ENCODE measurements around the gene DCAF11. TPM values are rescaled to one million over a fixed set of nuclear protein-coding genes. Genes with fewer than 3 reads are reported as not detected.

The DCAF11 gene
- total and polyA plus RNA-seq, 2 of the 13 experiments (the other 11 are each of a cell fraction or from before 2014, with no cell fraction given): 150 to 257 TPM

DNA sequence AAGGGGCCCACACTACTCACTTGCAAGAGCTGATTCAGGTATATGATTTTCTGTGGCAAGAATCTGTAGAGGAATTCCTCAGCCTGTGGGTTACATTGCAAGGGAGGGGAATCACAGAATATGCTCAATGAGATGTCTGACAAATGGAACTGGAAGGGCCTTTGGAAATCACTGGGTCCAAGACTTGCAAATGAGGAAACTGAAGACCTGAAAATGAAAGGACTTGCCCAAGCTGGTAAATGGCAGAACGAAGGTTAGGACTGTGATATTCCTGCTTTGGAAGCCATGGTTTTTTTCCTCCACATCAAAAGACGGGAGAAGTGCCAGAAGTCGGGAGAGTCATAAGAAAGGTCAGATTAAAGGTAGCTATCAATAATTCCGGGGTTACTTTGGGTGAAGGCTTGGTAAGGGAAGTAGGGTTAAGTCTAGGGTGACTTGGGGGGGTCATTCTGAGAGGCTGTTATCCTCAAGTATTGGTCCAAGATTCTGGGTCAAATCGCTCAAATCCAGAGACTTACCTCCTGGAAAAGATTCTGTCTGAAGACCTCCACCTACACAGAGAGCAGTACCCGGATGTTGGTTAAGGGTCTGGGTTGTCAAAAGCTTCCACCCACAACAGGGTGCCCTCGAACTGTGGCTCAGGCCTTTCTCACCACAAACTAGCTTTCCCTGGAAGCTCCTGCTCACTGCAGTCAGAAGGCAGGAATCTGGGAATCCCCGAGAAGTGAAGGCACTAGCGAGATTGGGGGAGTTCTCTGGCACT lies 31.3 kb downstream of the DCAF11 start (continued):
- TF ChIP-seq CBX1 (IDR thresholded peaks at IDR 0.05; ENCODE audit: low read depth) (no peak), ZNF234 (CRISPR knock-in tag; conservative IDR thresholded peaks at IDR 0.05) (no peak), AGO2 (optimal IDR thresholded peaks at IDR 0.05; ENCODE audit: low read depth, low read length) (no peak), ZNF652 (CRISPR knock-in tag; IDR thresholded peaks at IDR 0.05; ENCODE audit: borderline replicate concordance, low read depth) (no peak; the same call in 1 of the 2 replicates), FOSL2 (CRISPR knock-in tag; IDR thresholded peaks at IDR 0.05) (no peak), ZNF432 (CRISPR knock-in tag; IDR thresholded peaks at IDR 0.05; ENCODE audit: borderline replicate concordance) (no peak), ZNF33B (CRISPR knock-in tag; IDR thresholded peaks at IDR 0.05) (0 out of 2 replicates have a peak, but pooled peaks have one; percentile 48), ZNF782 (CRISPR knock-in tag; IDR thresholded peaks at IDR 0.05; ENCODE audit: borderline replicate concordance) (no peak), ZSCAN20 (CRISPR knock-in tag; IDR thresholded peaks at IDR 0.05; ENCODE audit: borderline replicate concordance) (no peak), SMARCE1 (IDR thresholded peaks at IDR 0.05; ENCODE audit: borderline replicate concordance) (no peak), XRCC5 (optimal IDR thresholded peaks at IDR 0.05; ENCODE audit: low read length) (no peak), ZMYM4 (CRISPR knock-in tag; IDR thresholded peaks at IDR 0.05) (no peak), NBN (conservative IDR thresholded peaks at IDR 0.05) (no peak), ZNF343 (CRISPR knock-in tag; IDR thresholded peaks at IDR 0.05) (no peak), PAX8 (CRISPR knock-in tag; IDR thresholded peaks at IDR 0.05; ENCODE audit: borderline replicate concordance) (no peak), NFE2L1 (CRISPR knock-in tag; IDR thresholded peaks at IDR 0.05; ENCODE audit: borderline replicate concordance) (peak; percentile 57; the same call in 1 of the 2 replicates), WIZ (CRISPR knock-in tag; IDR thresholded peaks at IDR 0.05) (no peak), ZNF577 (CRISPR knock-in tag; IDR thresholded peaks at IDR 0.05; ENCODE audit: borderline replicate concordance, low read depth) (no peak)
- TF ChIP-seq, protein P1, sequence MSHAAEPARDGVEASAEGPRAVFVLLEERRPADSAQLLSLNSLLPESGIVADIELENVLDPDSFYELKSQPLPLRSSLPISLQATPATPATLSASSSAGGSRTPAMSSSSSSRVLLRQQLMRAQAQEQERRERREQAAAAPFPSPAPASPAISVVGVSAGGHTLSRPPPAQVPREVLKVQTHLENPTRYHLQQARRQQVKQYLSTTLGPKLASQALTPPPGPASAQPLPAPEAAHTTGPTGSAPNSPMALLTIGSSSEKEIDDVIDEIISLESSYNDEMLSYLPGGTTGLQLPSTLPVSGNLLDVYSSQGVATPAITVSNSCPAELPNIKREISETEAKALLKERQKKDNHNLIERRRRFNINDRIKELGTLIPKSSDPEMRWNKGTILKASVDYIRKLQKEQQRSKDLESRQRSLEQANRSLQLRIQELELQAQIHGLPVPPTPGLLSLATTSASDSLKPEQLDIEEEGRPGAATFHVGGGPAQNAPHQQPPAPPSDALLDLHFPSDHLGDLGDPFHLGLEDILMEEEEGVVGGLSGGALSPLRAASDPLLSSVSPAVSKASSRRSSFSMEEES (CRISPR knock-in tag; IDR thresholded peaks at IDR 0.05): peak; percentile 26; the same call in 1 of the 2 replicates
- TF ChIP-seq, protein P2, sequence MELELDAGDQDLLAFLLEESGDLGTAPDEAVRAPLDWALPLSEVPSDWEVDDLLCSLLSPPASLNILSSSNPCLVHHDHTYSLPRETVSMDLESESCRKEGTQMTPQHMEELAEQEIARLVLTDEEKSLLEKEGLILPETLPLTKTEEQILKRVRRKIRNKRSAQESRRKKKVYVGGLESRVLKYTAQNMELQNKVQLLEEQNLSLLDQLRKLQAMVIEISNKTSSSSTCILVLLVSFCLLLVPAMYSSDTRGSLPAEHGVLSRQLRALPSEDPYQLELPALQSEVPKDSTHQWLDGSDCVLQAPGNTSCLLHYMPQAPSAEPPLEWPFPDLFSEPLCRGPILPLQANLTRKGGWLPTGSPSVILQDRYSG (CRISPR knock-in tag; IDR thresholded peaks at IDR 0.05): no peak
- TF ChIP-seq, protein P3, sequence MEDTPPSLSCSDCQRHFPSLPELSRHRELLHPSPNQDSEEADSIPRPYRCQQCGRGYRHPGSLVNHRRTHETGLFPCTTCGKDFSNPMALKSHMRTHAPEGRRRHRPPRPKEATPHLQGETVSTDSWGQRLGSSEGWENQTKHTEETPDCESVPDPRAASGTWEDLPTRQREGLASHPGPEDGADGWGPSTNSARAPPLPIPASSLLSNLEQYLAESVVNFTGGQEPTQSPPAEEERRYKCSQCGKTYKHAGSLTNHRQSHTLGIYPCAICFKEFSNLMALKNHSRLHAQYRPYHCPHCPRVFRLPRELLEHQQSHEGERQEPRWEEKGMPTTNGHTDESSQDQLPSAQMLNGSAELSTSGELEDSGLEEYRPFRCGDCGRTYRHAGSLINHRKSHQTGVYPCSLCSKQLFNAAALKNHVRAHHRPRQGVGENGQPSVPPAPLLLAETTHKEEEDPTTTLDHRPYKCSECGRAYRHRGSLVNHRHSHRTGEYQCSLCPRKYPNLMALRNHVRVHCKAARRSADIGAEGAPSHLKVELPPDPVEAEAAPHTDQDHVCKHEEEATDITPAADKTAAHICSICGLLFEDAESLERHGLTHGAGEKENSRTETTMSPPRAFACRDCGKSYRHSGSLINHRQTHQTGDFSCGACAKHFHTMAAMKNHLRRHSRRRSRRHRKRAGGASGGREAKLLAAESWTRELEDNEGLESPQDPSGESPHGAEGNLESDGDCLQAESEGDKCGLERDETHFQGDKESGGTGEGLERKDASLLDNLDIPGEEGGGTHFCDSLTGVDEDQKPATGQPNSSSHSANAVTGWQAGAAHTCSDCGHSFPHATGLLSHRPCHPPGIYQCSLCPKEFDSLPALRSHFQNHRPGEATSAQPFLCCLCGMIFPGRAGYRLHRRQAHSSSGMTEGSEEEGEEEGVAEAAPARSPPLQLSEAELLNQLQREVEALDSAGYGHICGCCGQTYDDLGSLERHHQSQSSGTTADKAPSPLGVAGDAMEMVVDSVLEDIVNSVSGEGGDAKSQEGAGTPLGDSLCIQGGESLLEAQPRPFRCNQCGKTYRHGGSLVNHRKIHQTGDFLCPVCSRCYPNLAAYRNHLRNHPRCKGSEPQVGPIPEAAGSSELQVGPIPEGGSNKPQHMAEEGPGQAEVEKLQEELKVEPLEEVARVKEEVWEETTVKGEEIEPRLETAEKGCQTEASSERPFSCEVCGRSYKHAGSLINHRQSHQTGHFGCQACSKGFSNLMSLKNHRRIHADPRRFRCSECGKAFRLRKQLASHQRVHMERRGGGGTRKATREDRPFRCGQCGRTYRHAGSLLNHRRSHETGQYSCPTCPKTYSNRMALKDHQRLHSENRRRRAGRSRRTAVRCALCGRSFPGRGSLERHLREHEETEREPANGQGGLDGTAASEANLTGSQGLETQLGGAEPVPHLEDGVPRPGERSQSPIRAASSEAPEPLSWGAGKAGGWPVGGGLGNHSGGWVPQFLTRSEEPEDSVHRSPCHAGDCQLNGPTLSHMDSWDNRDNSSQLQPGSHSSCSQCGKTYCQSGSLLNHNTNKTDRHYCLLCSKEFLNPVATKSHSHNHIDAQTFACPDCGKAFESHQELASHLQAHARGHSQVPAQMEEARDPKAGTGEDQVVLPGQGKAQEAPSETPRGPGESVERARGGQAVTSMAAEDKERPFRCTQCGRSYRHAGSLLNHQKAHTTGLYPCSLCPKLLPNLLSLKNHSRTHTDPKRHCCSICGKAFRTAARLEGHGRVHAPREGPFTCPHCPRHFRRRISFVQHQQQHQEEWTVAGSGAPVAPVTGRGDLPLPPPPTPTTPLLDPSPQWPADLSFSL (CRISPR knock-in tag; IDR thresholded peaks at IDR 0.05): no peak
- TF ChIP-seq, protein P4, sequence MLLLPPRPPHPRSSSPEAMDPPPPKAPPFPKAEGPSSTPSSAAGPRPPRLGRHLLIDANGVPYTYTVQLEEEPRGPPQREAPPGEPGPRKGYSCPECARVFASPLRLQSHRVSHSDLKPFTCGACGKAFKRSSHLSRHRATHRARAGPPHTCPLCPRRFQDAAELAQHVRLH (CRISPR knock-in tag; IDR thresholded peaks at IDR 0.05; ENCODE audit: borderline replicate concordance, low read depth): no peak
